GM12875 (cell line): Measurements from ENCODE around the gene RNF212.

ENCODE experiments used
- H3K4me3 ChIP-seq: one replicate; pipeline ENCODE4 v1.5.1; 2011; ENCODE audit warnings: low read depth, low read length, control low read depth
- CTCF ChIP-seq: IDR thresholded peaks from 2 replicates; pipeline ENCODE4 v1.5.1; 2011; ENCODE audit warnings: low read depth, mild to moderate bottlenecking, control low read depth, inconsistent platforms, low read length, moderate library complexity, borderline replicate concordance; ENCODE audit not compliant: insufficient read depth

Gene RNF212

GRCh38 chr4:1043651-1044468 lies 69.5 kb downstream of the RNF212 start:
- TF ChIP-seq CTCF = no peak
- no peak overlapping the region for H3K4me3 ChIP-seq

- TF ChIP-seq CTCF = no peak
Observed at GRCh38 chr4:1043162-1043561, 70.2 kb downstream of the RNF212 start.

GRCh38 chr4:1042352-1043055 lies 70.9 kb downstream of the RNF212 start:
- no peak overlapping the region for H3K4me3 ChIP-seq
- no peak for TF ChIP-seq CTCF

More at GRCh38 chr4:1043162-1043561, 70.2 kb downstream of the RNF212 start:
- no peak overlapping the region for H3K4me3 ChIP-seq

- H3K4me3 ChIP-seq = no peak overlapping the region
- TF ChIP-seq CTCF = no peak
Observed at GRCh38 chr4:1041936-1042330, 71.4 kb downstream of the RNF212 start.

GRCh38 chr4:1041147-1041935 lies 72.0 kb downstream of the RNF212 start:
- no peak overlapping the region for H3K4me3 ChIP-seq
- no peak for TF ChIP-seq CTCF

GRCh38 chr4:1040344-1041146 lies 72.8 kb downstream of the RNF212 start:
- TF ChIP-seq CTCF = no peak
- no peak overlapping the region for H3K4me3 ChIP-seq
